LNCAP (cell line): Measurements from ENCODE around the gene APOA4.

Experiments used
- CTCF ChIP-seq: fragments of 450-650 bp; IDR thresholded peaks from 2 replicates; pipeline ENCODE4 v1.5.1; 2017; ENCODE audit warnings: mild to moderate bottlenecking

The APOA4 gene

DNA sequence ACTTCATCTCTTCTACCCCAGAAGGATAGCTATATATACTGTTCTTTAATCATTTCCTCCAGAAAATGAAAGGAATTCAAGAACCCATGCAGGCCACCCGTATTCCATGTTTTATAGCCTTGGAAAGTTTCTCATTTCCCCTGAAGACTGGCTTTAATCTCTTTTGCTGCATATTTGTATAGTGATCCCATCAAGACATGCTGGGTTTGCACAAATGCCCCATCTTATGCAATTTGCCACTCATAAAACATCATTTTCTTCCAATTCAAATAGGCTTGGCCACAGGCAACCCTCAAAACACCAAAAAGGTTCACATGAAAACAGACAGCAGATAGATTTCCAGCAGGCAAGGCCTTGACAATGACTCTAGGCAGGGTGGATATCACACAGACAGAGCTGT is 42.6 kb upstream of the APOA4 start:
- no peak for TF ChIP-seq CTCF

- TF ChIP-seq CTCF = no peak
Measured at GRCh38 chr11:116864531-116864930, 41.4 kb upstream of the APOA4 start.

DNA sequence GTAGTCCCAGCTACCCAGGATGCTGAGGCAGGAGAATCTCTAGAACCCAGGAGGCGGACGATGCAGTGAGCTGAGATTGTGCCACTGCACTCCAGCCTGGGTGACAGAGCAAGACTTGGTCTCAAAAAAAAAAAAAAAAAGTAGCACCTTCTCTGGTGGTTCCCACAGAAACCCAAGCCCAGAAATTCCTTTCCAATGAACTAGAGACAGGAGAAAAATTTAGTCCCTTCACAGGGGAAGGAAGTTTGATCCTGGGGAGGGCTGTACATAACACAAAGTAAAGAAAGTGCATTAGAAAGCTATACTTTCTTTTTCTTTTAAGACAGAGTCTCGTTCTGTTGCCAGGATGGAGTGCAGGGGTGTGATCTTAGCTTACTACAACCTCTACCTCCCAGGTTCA is 39.8 kb upstream of the APOA4 start:
- TF ChIP-seq CTCF = no peak

GRCh38 chr11:116862185-116862584 is 39.1 kb upstream of the APOA4 start:
- TF ChIP-seq CTCF = no peak

GRCh38 chr11:116861539-116861938 is 38.4 kb upstream of the APOA4 start:
- TF ChIP-seq CTCF = no peak

DNA sequence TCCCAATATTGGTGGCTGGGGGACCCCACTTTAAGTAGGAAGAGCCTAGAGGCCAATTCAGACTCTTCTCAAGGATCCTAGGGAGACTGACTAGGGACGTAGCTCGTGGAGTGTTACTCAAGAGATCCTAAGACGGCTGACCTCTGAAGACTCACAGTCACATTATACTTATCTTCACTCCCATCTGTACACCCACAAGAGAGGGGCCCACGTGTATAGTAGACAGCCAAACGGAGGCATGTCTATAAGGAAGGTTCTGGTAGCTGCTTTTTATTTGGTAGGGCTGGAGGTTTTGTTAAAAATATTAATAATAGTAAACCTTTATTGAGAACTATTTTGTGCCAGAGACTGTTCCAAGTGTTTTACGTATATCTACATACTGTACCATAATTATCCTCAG is 37.2 kb upstream of the APOA4 start:
- TF ChIP-seq CTCF = no peak

DNA sequence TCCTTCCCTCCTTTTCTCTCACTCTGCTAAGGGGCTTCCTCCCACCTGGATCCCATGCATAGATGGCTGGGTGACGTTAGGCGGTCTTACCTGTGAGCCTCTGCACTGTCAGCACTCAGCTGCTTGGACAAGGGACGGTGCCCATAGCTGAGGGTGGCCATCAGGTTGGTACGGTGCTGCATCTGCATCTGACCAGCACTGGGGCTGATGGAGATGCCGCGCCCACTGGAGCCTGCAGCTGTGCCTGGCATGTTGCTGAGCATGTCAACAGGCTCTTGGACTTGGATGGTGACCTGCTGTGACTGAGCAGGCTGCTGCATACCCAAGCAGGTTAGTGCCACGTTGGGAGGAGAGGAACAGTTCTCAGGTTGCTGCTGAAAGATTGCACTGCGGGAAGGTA is 36.1 kb upstream of the APOA4 start:
- TF ChIP-seq CTCF = no peak

DNA sequence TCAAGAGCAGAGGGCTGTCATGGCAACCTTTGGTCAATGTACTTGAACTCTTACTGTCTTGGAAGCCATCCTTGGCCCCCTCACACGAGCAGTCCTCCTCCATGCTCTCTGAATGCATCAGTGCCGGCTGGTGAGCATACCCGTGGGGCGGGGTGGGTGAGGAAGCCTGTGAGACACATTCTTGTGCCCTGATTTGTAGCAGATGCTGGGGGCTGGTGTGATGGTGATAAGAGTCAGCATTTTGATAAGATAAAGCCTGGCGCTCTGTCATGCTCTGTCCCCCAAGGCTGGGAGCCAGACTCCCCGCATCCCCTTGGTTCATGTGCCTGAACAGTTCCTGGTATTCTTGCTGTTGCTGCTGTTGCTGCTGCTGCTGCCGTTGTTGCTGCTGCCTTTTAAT is 34.8 kb upstream of the APOA4 start:
- TF ChIP-seq CTCF = no peak
